ENCODE measurements around the gene USP53.
A peak's percentile ranks its signal among the peaks of the same experiment; 100 is the strongest.
"Not testable (repeated sequence)": the region's sequence is repeated elsewhere in the genome, so short reads cannot be mapped to it uniquely, and the experiment has no call there.

USP53 gene

GRCh38 chr4:119229908-119230687 is 17.6 kb downstream of the USP53 start:
- DNase-seq (ENCODE audit: low spot score), result no peak

GRCh38 chr4:119231491-119231890 is 19.0 kb downstream of the USP53 start:
- no peak for DNase-seq (ENCODE audit: low spot score)

GRCh38 chr4:119232286-119232685 is 19.8 kb downstream of the USP53 start:
- no peak for DNase-seq (ENCODE audit: low spot score)

GRCh38 chr4:119233191-119233590 is 20.7 kb downstream of the USP53 start:
- no peak for DNase-seq (ENCODE audit: low spot score)

- no peak for DNase-seq (ENCODE audit: low spot score)
Observed at GRCh38 chr4:119233750-119234149, 21.2 kb downstream of the USP53 start.

GRCh38 chr4:119237201-119237600 is 24.7 kb downstream of the USP53 start:
- no peak for DNase-seq (ENCODE audit: low spot score)

- DNase-seq (ENCODE audit: low spot score), result no peak
Observed at GRCh38 chr4:119237642-119238041, 25.1 kb downstream of the USP53 start.

- no peak for DNase-seq (ENCODE audit: low spot score)
Observed at GRCh38 chr4:119238068-119238722, 25.7 kb downstream of the USP53 start.

- DNase-seq (ENCODE audit: low spot score), result no peak
Observed at GRCh38 chr4:119240128-119240527, 27.6 kb downstream of the USP53 start.

- DNase-seq (ENCODE audit: low spot score), result no peak
Observed at GRCh38 chr4:119240568-119240967, 28.1 kb downstream of the USP53 start.

GRCh38 chr4:119242417-119242816 is 29.9 kb downstream of the USP53 start:
- DNase-seq (ENCODE audit: low spot score), result no peak

- no peak for DNase-seq (ENCODE audit: low spot score)
Observed at GRCh38 chr4:119243868-119244267, 31.4 kb downstream of the USP53 start.

GRCh38 chr4:119244344-119244743 is 31.8 kb downstream of the USP53 start:
- no peak for DNase-seq (ENCODE audit: low spot score)

GRCh38 chr4:119244832-119245231 is 32.3 kb downstream of the USP53 start:
- DNase-seq (ENCODE audit: low spot score), result no peak

- no peak for DNase-seq (ENCODE audit: low spot score)
Observed at GRCh38 chr4:119246177-119246733, 33.7 kb downstream of the USP53 start.

GRCh38 chr4:119251037-119251436 is 38.5 kb downstream of the USP53 start:
- not testable (repeated sequence) for DNase-seq (ENCODE audit: low spot score)

- not testable (repeated sequence) for DNase-seq (ENCODE audit: low spot score)
Observed at GRCh38 chr4:119255223-119255622, 42.7 kb downstream of the USP53 start.

GRCh38 chr4:119260528-119260927 is 48.0 kb downstream of the USP53 start:
- DNase-seq (ENCODE audit: low spot score), result no peak

- DNase-seq (ENCODE audit: low spot score), result peak; percentile 10
Observed at GRCh38 chr4:119261986-119262385, 49.5 kb downstream of the USP53 start.

- DNase-seq (ENCODE audit: low spot score), result no peak
Observed at GRCh38 chr4:119264743-119265142, 52.2 kb downstream of the USP53 start.

GRCh38 chr4:119266153-119266552 is 53.6 kb downstream of the USP53 start:
- DNase-seq (ENCODE audit: low spot score), result no peak

- DNase-seq (ENCODE audit: low spot score), result no peak
Observed at GRCh38 chr4:119268466-119268865, 56.0 kb downstream of the USP53 start.

- DNase-seq (ENCODE audit: low spot score), result no peak
Observed at GRCh38 chr4:119271361-119272085, 59.0 kb downstream of the USP53 start.
